Stomach (tissue), 9 donors: ENCODE data around the gene RETREG1. TPM values are rescaled to one million over a fixed set of nuclear protein-coding genes. Genes with fewer than 3 reads are reported as not detected.
A peak's percentile ranks its signal among the peaks of the same experiment; 100 is the strongest.

ENCODE experiments used
- DNase-seq, 2 donors: peaks; one replicate each; pipeline versions ENCODE4 v3.0.0 to v3.0.0-alpha.2; 2013 to 2019
- H3K27ac ChIP-seq, 5 donors: fragments of 200-600 bp in 4 of 5; sonication (generic) in 4 of 5; one replicate each; pipeline ENCODE4 v1.5.1; 2013 to 2019; ENCODE audit warnings: mild to moderate bottlenecking in 1 of 5, moderate library complexity in 1 of 5
- H3K27me3 ChIP-seq, 3 donors: fragments of 200-600 bp; sonication (generic); one replicate each; pipeline ENCODE4 v1.5.1; 2017 to 2019; ENCODE audit warnings: mixed run types in 1 of 3
- H3K36me3 ChIP-seq, 4 donors: fragments of 200-600 bp; sonication (generic); 1 replicate in 3 of 4; 2 replicates in 1 of 4; pipeline ENCODE4 v1.5.1; 2016 to 2019
- H3K4me1 ChIP-seq, 4 donors: fragments of 200-600 bp; sonication (generic); one replicate each; pipeline ENCODE4 v1.5.1; 2016 to 2019
- H3K4me3 ChIP-seq, 4 donors: fragments of 200-600 bp; sonication (generic) in 3 of 4; one replicate each; pipeline ENCODE4 v1.5.1; 2016 to 2019; ENCODE audit warnings: mild to moderate bottlenecking in 1 of 4
- H3K9me3 ChIP-seq, 4 donors: fragments of 200-600 bp; sonication (generic); one replicate each; pipeline ENCODE4 v1.5.1; 2016 to 2019
- EP300 ChIP-seq: sonication (generic); formaldehyde crosslinking; IDR thresholded peaks from one replicate; pipeline ENCODE4 v1.6.1; 2017; ENCODE audit warnings: antibody characterized with exemption
- POLR2A ChIP-seq, 4 donors: fragments of 450-650 bp; IDR thresholded peaks; one replicate each; pipeline ENCODE4 v1.6.1; 2016; ENCODE audit warnings: antibody characterized with exemption in 4 of 4, control low read depth in 2 of 4, mild to moderate bottlenecking in 1 of 4, moderate library complexity in 1 of 4
- POLR2AphosphoS5 ChIP-seq, 3 donors: sonication (generic); formaldehyde crosslinking; IDR thresholded peaks; one replicate each; pipeline ENCODE4 v1.6.1; 2016; ENCODE audit warnings: antibody characterized with exemption in 3 of 3
- WGBS, 5 donors: extraction: QIAGEN DNeasy Blood & Tissue Kit in 3 of 5; methylation state at CpG; one replicate each; pipeline versions ENCODE4 v1.1.5 to v1.1.7; 2013 to 2018; 5-methylcytosine and 5-hydroxymethylcytosine counted together
- intact Hi-C: fragments of 100-400 bp; cut with DNase I; formaldehyde crosslinking; loops from one replicate; pipeline ENCODE4 v1.15.1; 2023; ENCODE audit warnings: low total_unique reads
- polyA plus RNA-seq, 3 donors: library from polyadenylated mRNA; stranded (reverse); fragments of 200-250 nt; gene quantifications; one replicate each; pipeline ENCODE4 v1.2.3, GENCODE V29; 2013
- total RNA-seq, 5 donors: library from RNA; depleted of rRNA; stranded (reverse); fragments of >200 nt; gene quantifications; one replicate each; pipeline versions ENCODE4 v1.1.0 to v1.2.3, GENCODE V29; 2014 to 2016
- TF ChIP-seq, protein P1 (sequence below), 7 experiments: fragments of 450-650 bp in 4 of 7; fragments of 200-600 bp in 3 of 7; sonication (generic) in 3 of 7; IDR thresholded peaks; one replicate each; pipeline ENCODE4 v1.5.1; 2016 to 2019; ENCODE audit warnings: antibody characterized with exemption in 7 of 7, control low read depth in 2 of 7, mild to moderate bottlenecking in 1 of 7
- donor health status: healthy with polysubstance abuse.
- donor health status: Bipolar disorder and iron deficiency.
- donor health status: healthy.

RETREG1 gene
- total and polyA plus RNA-seq, 8 donors = 7.1 to 71.2 (median 23.9) TPM

DNA sequence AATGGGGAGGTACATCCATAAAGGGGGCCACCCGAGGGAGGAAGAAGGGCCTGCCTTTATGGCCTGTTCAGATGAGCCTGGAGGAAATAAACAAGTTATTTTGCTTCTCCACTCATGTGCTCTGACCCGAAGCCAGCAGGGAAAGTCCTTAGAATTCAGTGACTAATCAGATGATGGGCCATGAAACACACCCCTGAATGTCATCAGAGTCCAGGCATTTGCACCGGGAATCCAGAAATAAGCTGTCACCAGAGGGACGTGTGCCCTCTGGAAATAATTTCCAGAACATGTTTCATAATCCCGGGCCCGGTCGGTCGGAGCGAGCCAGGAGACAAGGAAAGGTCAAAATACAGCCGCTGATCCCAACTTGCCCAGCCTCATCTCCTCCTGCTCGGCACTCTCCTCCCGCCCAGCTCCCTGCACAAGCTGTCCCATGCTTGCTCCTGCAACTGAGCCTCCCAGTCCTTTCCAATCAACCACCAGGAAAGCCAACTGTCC lies 77.6 kb downstream of the RETREG1 start:
- peaks cover 0 to 9% (median 6%) of the 10 kb centered on the region in 4 donors for H3K4me1 ChIP-seq
- peak overlapping the region in 4 of 5 donors; percentile 54 to 71 (median 62) for H3K27ac ChIP-seq
- no peaks in the 10 kb centered on the region for H3K9me3 ChIP-seq
- peak; percentile 29 to 49 for DNase-seq
- 48 to 84% (median 69%) methylated on average over 12 of the region's 12 CpGs for WGBS, 5 donors
- no peak for TF ChIP-seq EP300
- TF ChIP-seq, protein P1, sequence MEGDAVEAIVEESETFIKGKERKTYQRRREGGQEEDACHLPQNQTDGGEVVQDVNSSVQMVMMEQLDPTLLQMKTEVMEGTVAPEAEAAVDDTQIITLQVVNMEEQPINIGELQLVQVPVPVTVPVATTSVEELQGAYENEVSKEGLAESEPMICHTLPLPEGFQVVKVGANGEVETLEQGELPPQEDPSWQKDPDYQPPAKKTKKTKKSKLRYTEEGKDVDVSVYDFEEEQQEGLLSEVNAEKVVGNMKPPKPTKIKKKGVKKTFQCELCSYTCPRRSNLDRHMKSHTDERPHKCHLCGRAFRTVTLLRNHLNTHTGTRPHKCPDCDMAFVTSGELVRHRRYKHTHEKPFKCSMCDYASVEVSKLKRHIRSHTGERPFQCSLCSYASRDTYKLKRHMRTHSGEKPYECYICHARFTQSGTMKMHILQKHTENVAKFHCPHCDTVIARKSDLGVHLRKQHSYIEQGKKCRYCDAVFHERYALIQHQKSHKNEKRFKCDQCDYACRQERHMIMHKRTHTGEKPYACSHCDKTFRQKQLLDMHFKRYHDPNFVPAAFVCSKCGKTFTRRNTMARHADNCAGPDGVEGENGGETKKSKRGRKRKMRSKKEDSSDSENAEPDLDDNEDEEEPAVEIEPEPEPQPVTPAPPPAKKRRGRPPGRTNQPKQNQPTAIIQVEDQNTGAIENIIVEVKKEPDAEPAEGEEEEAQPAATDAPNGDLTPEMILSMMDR (IDR thresholded peaks at IDR 0.05) = no peak
- TF ChIP-seq POLR2A (IDR thresholded peaks at IDR 0.05) = no peak
- peak; percentile 15 to 67 (median 43) for TF ChIP-seq POLR2AphosphoS5 (IDR thresholded peaks at IDR 0.05)
- intact Hi-C loops = no loop called here
- no peak overlapping the region for H3K4me3 ChIP-seq
- H3K36me3 ChIP-seq = no peaks in the 10 kb centered on the region
- no peaks in the 10 kb centered on the region for H3K27me3 ChIP-seq

DNA sequence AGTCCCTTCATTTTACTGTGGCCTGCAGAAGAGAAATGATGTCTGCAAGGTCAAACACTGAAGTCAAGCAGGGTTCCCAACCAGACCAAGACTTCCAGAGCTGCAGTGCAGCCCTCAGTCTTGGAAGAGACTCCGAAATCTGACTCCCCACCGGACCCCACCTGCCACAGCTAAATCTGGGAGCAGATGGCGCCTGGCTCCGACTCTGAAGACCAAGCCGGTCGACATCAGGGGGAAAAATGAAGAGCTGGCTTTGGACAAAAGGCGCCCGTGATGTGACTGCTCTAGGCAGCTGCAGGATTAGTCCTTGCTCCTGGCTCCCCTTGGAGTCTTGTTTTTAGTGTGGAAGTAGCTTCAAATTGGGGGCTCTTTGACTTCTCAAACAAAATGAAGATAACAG lies 78.8 kb downstream of the RETREG1 start:
- TF ChIP-seq POLR2AphosphoS5 (IDR thresholded peaks at IDR 0.05) (no peak), POLR2A (IDR thresholded peaks at IDR 0.05) (no peak), EP300 (no peak)
- TF ChIP-seq, protein P1 (IDR thresholded peaks at IDR 0.05) = no peak
- intact Hi-C loops = no loop called here

DNA sequence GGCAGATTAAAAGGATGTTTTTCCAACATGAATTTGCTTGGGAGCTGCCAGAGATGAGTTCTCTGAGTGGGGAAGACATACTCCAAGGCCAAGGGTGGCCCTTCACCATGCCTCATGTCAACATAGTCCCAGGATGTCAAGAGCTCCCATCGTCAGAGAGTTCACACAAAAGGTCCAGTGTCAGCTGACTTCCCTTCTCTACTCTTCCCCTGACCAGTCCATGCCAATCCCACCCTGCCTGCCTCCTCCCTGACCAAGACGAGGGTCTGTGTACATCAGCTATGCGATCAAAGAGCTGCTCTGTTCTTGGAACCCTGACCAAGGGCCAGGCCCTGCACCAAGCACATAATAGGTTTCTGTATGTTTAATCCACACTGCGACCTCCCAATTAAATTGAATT lies 80.0 kb downstream of the RETREG1 start:
- no peak overlapping the region for H3K27ac ChIP-seq
- H3K4me1 ChIP-seq = peaks cover 0 to 9% (median 4%) of the 10 kb centered on the region in 4 donors
- H3K9me3 ChIP-seq = no peaks in the 10 kb centered on the region
- TF ChIP-seq POLR2A (IDR thresholded peaks at IDR 0.05) = no peak
- TF ChIP-seq POLR2AphosphoS5 (IDR thresholded peaks at IDR 0.05) = no peak
- TF ChIP-seq EP300 = no peak
- TF ChIP-seq, protein P1 (IDR thresholded peaks at IDR 0.05) = no peak
- no peaks in the 10 kb centered on the region for H3K27me3 ChIP-seq
- no peaks in the 10 kb centered on the region for H3K36me3 ChIP-seq
- WGBS, 5 donors = 84 to 90% (median 89%) methylated on average over 4 of the region's 4 CpGs
- H3K4me3 ChIP-seq = no peak overlapping the region
- no peak for DNase-seq
- intact Hi-C loops = no loop called here

More for the DNA sequence above, 78.8 kb downstream of the RETREG1 start:
- H3K4me1 ChIP-seq = peaks cover 0 to 9% (median 4%) of the 10 kb centered on the region in 4 donors
- H3K36me3 ChIP-seq = no peaks in the 10 kb centered on the region
- WGBS, 5 donors = 80 to 90% (median 87%) methylated on average over 7 to 8 of the region's 8 CpGs
- H3K4me3 ChIP-seq = no peak overlapping the region
- H3K27me3 ChIP-seq = no peaks in the 10 kb centered on the region
- no peak for DNase-seq
- H3K27ac ChIP-seq = no peak overlapping the region
- H3K9me3 ChIP-seq = no peaks in the 10 kb centered on the region

DNA sequence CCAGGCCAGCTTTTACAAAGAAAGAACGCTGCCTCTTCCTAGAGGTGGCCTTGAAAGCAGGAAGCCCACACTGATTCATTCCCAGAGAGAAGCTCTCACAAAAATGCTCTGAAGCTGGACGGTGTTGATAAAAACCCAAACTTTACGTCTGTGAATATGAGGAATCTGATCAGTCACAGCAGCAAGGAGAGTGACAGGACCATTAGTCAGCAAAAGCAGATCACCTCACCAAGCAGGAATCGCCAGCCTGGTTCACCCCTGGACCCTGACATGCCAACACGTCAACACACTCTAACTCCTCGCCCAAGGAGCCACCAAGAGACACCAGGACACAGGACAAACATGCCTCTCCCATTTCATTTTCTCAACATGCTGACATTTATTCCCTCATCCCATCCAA lies 80.6 kb downstream of the RETREG1 start:
- H3K36me3 ChIP-seq = no peaks in the 10 kb centered on the region
- no peaks in the 10 kb centered on the region for H3K9me3 ChIP-seq
- no peak overlapping the region for H3K4me3 ChIP-seq
- 49 to 63% (median 51%) methylated on average over 6 of the region's 6 CpGs for WGBS, 5 donors
- TF ChIP-seq, protein P1 (IDR thresholded peaks at IDR 0.05) = no peak
- TF ChIP-seq EP300 = no peak
- no peak for TF ChIP-seq POLR2A (IDR thresholded peaks at IDR 0.05)
- no peak for TF ChIP-seq POLR2AphosphoS5 (IDR thresholded peaks at IDR 0.05)
- no peak overlapping the region for H3K27ac ChIP-seq
- intact Hi-C loops = no loop called here
- peak in 1 of 2 donors; percentile 44 for DNase-seq
- no peaks in the 10 kb centered on the region for H3K27me3 ChIP-seq
- peaks cover 0 to 12% (median 5%) of the 10 kb centered on the region in 4 donors for H3K4me1 ChIP-seq
